Measurements from ENCODE around the gene COL23A1.

GRCh38 chr5:178218237-178218776 lies 371.9 kb downstream of the COL23A1 start:
- TF ChIP-seq PREB (CRISPR knock-in tag; IDR thresholded peaks at IDR 0.05; ENCODE audit: borderline replicate concordance): no peak
- TF ChIP-seq, protein P1, sequence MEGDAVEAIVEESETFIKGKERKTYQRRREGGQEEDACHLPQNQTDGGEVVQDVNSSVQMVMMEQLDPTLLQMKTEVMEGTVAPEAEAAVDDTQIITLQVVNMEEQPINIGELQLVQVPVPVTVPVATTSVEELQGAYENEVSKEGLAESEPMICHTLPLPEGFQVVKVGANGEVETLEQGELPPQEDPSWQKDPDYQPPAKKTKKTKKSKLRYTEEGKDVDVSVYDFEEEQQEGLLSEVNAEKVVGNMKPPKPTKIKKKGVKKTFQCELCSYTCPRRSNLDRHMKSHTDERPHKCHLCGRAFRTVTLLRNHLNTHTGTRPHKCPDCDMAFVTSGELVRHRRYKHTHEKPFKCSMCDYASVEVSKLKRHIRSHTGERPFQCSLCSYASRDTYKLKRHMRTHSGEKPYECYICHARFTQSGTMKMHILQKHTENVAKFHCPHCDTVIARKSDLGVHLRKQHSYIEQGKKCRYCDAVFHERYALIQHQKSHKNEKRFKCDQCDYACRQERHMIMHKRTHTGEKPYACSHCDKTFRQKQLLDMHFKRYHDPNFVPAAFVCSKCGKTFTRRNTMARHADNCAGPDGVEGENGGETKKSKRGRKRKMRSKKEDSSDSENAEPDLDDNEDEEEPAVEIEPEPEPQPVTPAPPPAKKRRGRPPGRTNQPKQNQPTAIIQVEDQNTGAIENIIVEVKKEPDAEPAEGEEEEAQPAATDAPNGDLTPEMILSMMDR (IDR thresholded peaks at IDR 0.05): no peak
- no peak for TF ChIP-seq USF2 (CRISPR knock-in tag; IDR thresholded peaks at IDR 0.05)
- TF ChIP-seq, protein P2, sequence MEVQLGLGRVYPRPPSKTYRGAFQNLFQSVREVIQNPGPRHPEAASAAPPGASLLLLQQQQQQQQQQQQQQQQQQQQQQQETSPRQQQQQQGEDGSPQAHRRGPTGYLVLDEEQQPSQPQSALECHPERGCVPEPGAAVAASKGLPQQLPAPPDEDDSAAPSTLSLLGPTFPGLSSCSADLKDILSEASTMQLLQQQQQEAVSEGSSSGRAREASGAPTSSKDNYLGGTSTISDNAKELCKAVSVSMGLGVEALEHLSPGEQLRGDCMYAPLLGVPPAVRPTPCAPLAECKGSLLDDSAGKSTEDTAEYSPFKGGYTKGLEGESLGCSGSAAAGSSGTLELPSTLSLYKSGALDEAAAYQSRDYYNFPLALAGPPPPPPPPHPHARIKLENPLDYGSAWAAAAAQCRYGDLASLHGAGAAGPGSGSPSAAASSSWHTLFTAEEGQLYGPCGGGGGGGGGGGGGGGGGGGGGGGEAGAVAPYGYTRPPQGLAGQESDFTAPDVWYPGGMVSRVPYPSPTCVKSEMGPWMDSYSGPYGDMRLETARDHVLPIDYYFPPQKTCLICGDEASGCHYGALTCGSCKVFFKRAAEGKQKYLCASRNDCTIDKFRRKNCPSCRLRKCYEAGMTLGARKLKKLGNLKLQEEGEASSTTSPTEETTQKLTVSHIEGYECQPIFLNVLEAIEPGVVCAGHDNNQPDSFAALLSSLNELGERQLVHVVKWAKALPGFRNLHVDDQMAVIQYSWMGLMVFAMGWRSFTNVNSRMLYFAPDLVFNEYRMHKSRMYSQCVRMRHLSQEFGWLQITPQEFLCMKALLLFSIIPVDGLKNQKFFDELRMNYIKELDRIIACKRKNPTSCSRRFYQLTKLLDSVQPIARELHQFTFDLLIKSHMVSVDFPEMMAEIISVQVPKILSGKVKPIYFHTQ (CRISPR knock-in tag; IDR thresholded peaks at IDR 0.05): no peak
